C4-2B (cell line): ENCODE results near the gene NME7.

Source experiments
- ZFX ChIP-seq: fragments of 450-650 bp; IDR thresholded peaks from 2 replicates; pipeline ENCODE4 v1.6.1; 2017
- TF ChIP-seq, protein P1 (sequence below): fragments of 450-650 bp; conservative IDR thresholded peaks from 2 replicates; pipeline ENCODE4 v1.5.1; 2017; ENCODE audit warnings: mild to moderate bottlenecking

DNA sequence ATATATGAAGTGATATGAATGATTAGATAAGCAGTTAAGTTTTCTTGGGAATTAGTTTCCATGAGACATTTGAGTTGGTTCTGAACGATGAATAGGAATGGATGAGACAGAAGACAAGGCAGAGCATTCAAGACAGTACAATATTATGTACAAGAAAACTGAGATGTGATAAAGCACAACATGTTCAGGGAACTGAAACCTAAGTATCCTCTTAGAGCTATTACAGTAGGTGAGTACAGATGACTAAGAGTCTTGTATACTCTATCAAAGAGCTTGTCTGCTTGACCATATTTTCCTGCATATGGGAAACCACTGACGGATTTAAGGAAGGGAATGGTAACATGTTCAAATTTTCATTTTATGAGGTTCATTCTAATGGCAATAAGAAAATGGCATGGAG lies 61.6 kb downstream of the NME7 start:
- TF ChIP-seq, protein P1, sequence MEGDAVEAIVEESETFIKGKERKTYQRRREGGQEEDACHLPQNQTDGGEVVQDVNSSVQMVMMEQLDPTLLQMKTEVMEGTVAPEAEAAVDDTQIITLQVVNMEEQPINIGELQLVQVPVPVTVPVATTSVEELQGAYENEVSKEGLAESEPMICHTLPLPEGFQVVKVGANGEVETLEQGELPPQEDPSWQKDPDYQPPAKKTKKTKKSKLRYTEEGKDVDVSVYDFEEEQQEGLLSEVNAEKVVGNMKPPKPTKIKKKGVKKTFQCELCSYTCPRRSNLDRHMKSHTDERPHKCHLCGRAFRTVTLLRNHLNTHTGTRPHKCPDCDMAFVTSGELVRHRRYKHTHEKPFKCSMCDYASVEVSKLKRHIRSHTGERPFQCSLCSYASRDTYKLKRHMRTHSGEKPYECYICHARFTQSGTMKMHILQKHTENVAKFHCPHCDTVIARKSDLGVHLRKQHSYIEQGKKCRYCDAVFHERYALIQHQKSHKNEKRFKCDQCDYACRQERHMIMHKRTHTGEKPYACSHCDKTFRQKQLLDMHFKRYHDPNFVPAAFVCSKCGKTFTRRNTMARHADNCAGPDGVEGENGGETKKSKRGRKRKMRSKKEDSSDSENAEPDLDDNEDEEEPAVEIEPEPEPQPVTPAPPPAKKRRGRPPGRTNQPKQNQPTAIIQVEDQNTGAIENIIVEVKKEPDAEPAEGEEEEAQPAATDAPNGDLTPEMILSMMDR = no peak
- TF ChIP-seq ZFX = no peak
